Measurements from ENCODE around the gene PRM1.

The PRM1 gene

GRCh38 chr16:11271610-11272009 is 9.5 kb downstream of the PRM1 start:
- no peak for DNase-seq

- DNase-seq: no peak
Measured at GRCh38 chr16:11270602-11271162, 10.4 kb downstream of the PRM1 start.

GRCh38 chr16:11268921-11269375 is 12.2 kb downstream of the PRM1 start, which contains the start of gene TNP2:
Gene TNP2, minus strand, starts transcription at chr16:11269325. Its CDS starts 63 bp downstream, at chr16:11269262.
- DNase-seq: no peak

- no peak for DNase-seq
Measured at GRCh38 chr16:11265124-11265523, 16.0 kb downstream of the PRM1 start.

- DNase-seq: no peak
Measured at GRCh38 chr16:11264155-11264832, 16.8 kb downstream of the PRM1 start.

GRCh38 chr16:11263737-11264136 is 17.4 kb downstream of the PRM1 start:
- peak; percentile 30 to 57 for DNase-seq

- DNase-seq: no peak
Measured at GRCh38 chr16:11262915-11263314, 18.2 kb downstream of the PRM1 start.

GRCh38 chr16:11260596-11260966 is 20.5 kb downstream of the PRM1 start:
- no peak for DNase-seq

- DNase-seq: no peak
Measured at GRCh38 chr16:11259655-11260595, 21.2 kb downstream of the PRM1 start.

GRCh38 chr16:11258553-11259492 is 22.3 kb downstream of the PRM1 start:
- peak in 1 of 2 experiments; percentile 38 for DNase-seq

- peak; percentile 53 to 57 for DNase-seq
Measured at GRCh38 chr16:11257131-11257938, 23.8 kb downstream of the PRM1 start.

- DNase-seq: peak; percentile 43 to 51
Measured at GRCh38 chr16:11256661-11257130, 24.4 kb downstream of the PRM1 start.

GRCh38 chr16:11255737-11256660 is 25.1 kb downstream of the PRM1 start, which contains the start of gene SOCS1:
Gene SOCS1, minus strand, starts transcription at chr16:11256204. Its CDS starts 726 bp downstream, at chr16:11255478.
- peak; percentile 86 to 94 for DNase-seq

GRCh38 chr16:11254913-11255736 is 26.0 kb downstream of the PRM1 start:
- peak in 1 of 2 experiments; percentile 51 for DNase-seq

- DNase-seq: peak; percentile 21 to 49
Measured at GRCh38 chr16:11253995-11254912, 26.9 kb downstream of the PRM1 start.

- peak; percentile 35 to 44 for DNase-seq
Measured at GRCh38 chr16:11253009-11253994, 27.8 kb downstream of the PRM1 start.

Measured in stimulated activated CD4-positive, alpha-beta T cell treated with anti-CD3 and anti-CD28 coated beads, Interleukin-4, amount 100 ng/mL, for 4 hours (primary cell).